ENCODE measurements around the gene NPBWR2.
A peak's percentile ranks its signal among the peaks of the same experiment; 100 is the strongest.

Gene NPBWR2

GRCh38 chr20:64105846-64106434 lies 1.4 kb downstream of the NPBWR2 start:
- no peak overlapping the region for H3K9ac ChIP-seq (ENCODE audit: low read depth, low read length)
- no peaks in the 10 kb centered on the region; the same call in none of the 2 replicates for H3K4me1 ChIP-seq (ENCODE audit: insufficient read depth, low read length)
- no peaks in the 10 kb centered on the region for H3K36me3 ChIP-seq (ENCODE audit: insufficient read depth, low read length)
- H3K9me3 ChIP-seq (ENCODE audit: control insufficient read depth, insufficient read depth, low read length) = no peaks in the 10 kb centered on the region

- H3K4me1 ChIP-seq (ENCODE audit: insufficient read depth, low read length) = no peaks in the 10 kb centered on the region; the same call in none of the 2 replicates
- no peak overlapping the region for H3K9ac ChIP-seq (ENCODE audit: low read depth, low read length)
- H3K36me3 ChIP-seq (ENCODE audit: insufficient read depth, low read length) = no peaks in the 10 kb centered on the region
- H3K9me3 ChIP-seq (ENCODE audit: control insufficient read depth, insufficient read depth, low read length) = no peaks in the 10 kb centered on the region
Measured at GRCh38 chr20:64104667-64105451, 2.5 kb downstream of the NPBWR2 start.

- Histone ChIP-seq H3K9me3 (ENCODE audit: control insufficient read depth, insufficient read depth, low read length) (no peaks in the 10 kb centered on the region), H3K36me3 (ENCODE audit: insufficient read depth, low read length) (no peaks in the 10 kb centered on the region), H3K9ac (ENCODE audit: low read depth, low read length) (no peak overlapping the region), H3K4me1 (ENCODE audit: insufficient read depth, low read length) (no peaks in the 10 kb centered on the region; the same call in none of the 2 replicates)
Measured at GRCh38 chr20:64103871-64104666, 3.3 kb downstream of the NPBWR2 start.

GRCh38 chr20:64102647-64103354 lies 4.6 kb downstream of the NPBWR2 start:
- no peaks in the 10 kb centered on the region for H3K9me3 ChIP-seq (ENCODE audit: control insufficient read depth, insufficient read depth, low read length)
- H3K36me3 ChIP-seq (ENCODE audit: insufficient read depth, low read length) = no peaks in the 10 kb centered on the region
- no peaks in the 10 kb centered on the region; the same call in none of the 2 replicates for H3K4me1 ChIP-seq (ENCODE audit: insufficient read depth, low read length)
- peak overlapping the region; percentile 49; the same call in 1 of the 2 replicates for H3K9ac ChIP-seq (ENCODE audit: low read depth, low read length)

GRCh38 chr20:64101731-64102621 lies 5.4 kb downstream of the NPBWR2 start:
- Histone ChIP-seq H3K9me3 (ENCODE audit: control insufficient read depth, insufficient read depth, low read length) (no peaks in the 10 kb centered on the region), H3K9ac (ENCODE audit: low read depth, low read length) (peak overlapping the region; percentile 49), H3K4me1 (ENCODE audit: insufficient read depth, low read length) (no peaks in the 10 kb centered on the region; the same call in 1 of the 2 replicates), H3K36me3 (ENCODE audit: insufficient read depth, low read length) (no peaks in the 10 kb centered on the region)

- Histone ChIP-seq H3K36me3 (ENCODE audit: insufficient read depth, low read length) (no peaks in the 10 kb centered on the region), H3K9me3 (ENCODE audit: control insufficient read depth, insufficient read depth, low read length) (no peaks in the 10 kb centered on the region), H3K9ac (ENCODE audit: low read depth, low read length) (peak overlapping the region; percentile 49; the same call in 1 of the 2 replicates), H3K4me1 (ENCODE audit: insufficient read depth, low read length) (no peaks in the 10 kb centered on the region; the same call in 1 of the 2 replicates)
Measured at GRCh38 chr20:64100946-64101688, 6.2 kb downstream of the NPBWR2 start.

GRCh38 chr20:64100566-64100888 lies 6.8 kb downstream of the NPBWR2 start:
- no peaks in the 10 kb centered on the region; the same call in 1 of the 2 replicates for H3K4me1 ChIP-seq (ENCODE audit: insufficient read depth, low read length)

GRCh38 chr20:64099880-64100565 lies 7.3 kb downstream of the NPBWR2 start:
- H3K4me1 ChIP-seq (ENCODE audit: insufficient read depth, low read length) = no peaks in the 10 kb centered on the region; the same call in 1 of the 2 replicates
- H3K9me3 ChIP-seq (ENCODE audit: control insufficient read depth, insufficient read depth, low read length) = no peaks in the 10 kb centered on the region
- no peak overlapping the region for H3K9ac ChIP-seq (ENCODE audit: low read depth, low read length)
- no peaks in the 10 kb centered on the region for H3K36me3 ChIP-seq (ENCODE audit: insufficient read depth, low read length)

More at GRCh38 chr20:64100566-64100888, 6.8 kb downstream of the NPBWR2 start:
- H3K9me3 ChIP-seq (ENCODE audit: control insufficient read depth, insufficient read depth, low read length) = no peaks in the 10 kb centered on the region
- no peak overlapping the region for H3K9ac ChIP-seq (ENCODE audit: low read depth, low read length)
- H3K36me3 ChIP-seq (ENCODE audit: insufficient read depth, low read length) = no peaks in the 10 kb centered on the region

GRCh38 chr20:64099086-64099786 lies 8.1 kb downstream of the NPBWR2 start:
- Histone ChIP-seq H3K9ac (ENCODE audit: low read depth, low read length) (no peak overlapping the region), H3K9me3 (ENCODE audit: control insufficient read depth, insufficient read depth, low read length) (no peaks in the 10 kb centered on the region)

GRCh38 chr20:64098471-64099013 lies 8.8 kb downstream of the NPBWR2 start:
- H3K9ac ChIP-seq (ENCODE audit: low read depth, low read length) = no peak overlapping the region
- no peaks in the 10 kb centered on the region for H3K4me1 ChIP-seq (ENCODE audit: insufficient read depth, low read length)
- no peaks in the 10 kb centered on the region for H3K36me3 ChIP-seq (ENCODE audit: insufficient read depth, low read length)
- no peaks in the 10 kb centered on the region for H3K9me3 ChIP-seq (ENCODE audit: control insufficient read depth, insufficient read depth, low read length)

More at GRCh38 chr20:64099086-64099786, 8.1 kb downstream of the NPBWR2 start:
- H3K4me1 ChIP-seq (ENCODE audit: insufficient read depth, low read length) = no peaks in the 10 kb centered on the region; the same call in 1 of the 2 replicates
- H3K36me3 ChIP-seq (ENCODE audit: insufficient read depth, low read length) = no peaks in the 10 kb centered on the region

GRCh38 chr20:64096535-64096934 lies 10.8 kb downstream of the NPBWR2 start:
- Histone ChIP-seq H3K36me3 (ENCODE audit: insufficient read depth, low read length) (no peaks in the 10 kb centered on the region), H3K9ac (ENCODE audit: low read depth, low read length) (no peak overlapping the region), H3K9me3 (ENCODE audit: control insufficient read depth, insufficient read depth, low read length) (no peaks in the 10 kb centered on the region), H3K4me1 (ENCODE audit: insufficient read depth, low read length) (peaks cover 6% of the 10 kb centered on the region)

GRCh38 chr20:64095927-64096326 lies 11.4 kb downstream of the NPBWR2 start:
- no peaks in the 10 kb centered on the region for H3K9me3 ChIP-seq (ENCODE audit: control insufficient read depth, insufficient read depth, low read length)

More at GRCh38 chr20:64095927-64096326, 11.4 kb downstream of the NPBWR2 start:
- H3K4me1 ChIP-seq (ENCODE audit: insufficient read depth, low read length) = peaks cover 6% of the 10 kb centered on the region
- no peak overlapping the region for H3K9ac ChIP-seq (ENCODE audit: low read depth, low read length)
- no peaks in the 10 kb centered on the region for H3K36me3 ChIP-seq (ENCODE audit: insufficient read depth, low read length)

Measured in ES-I3 (cell line).